Fibroblast of lung (primary cell): Measurements from ENCODE around the gene DAB1. TPM values are rescaled to one million over a fixed set of nuclear protein-coding genes. Genes with fewer than 3 reads are reported as not detected.
A peak's percentile ranks its signal among the peaks of the same experiment; 100 is the strongest.

Experiments used
- DNase-seq, 2 donors: peaks; one replicate each; pipeline versions ENCODE4 v3.0.0 to v3.0.0-alpha.2; 2010; ENCODE audit warnings: low read depth in 2 of 2
- H2AFZ ChIP-seq: 2 replicates; pipeline ENCODE4 v1.5.1; 2012; ENCODE audit warnings: low read length, control low read depth, inconsistent platforms
- H3K27ac ChIP-seq: 2 replicates; pipeline ENCODE4 v1.5.1; 2011; ENCODE audit warnings: low read length, control low read depth; ENCODE audit not compliant: insufficient read depth
- H3K27me3 ChIP-seq: 2 replicates; pipeline ENCODE4 v1.5.1; 2011; ENCODE audit warnings: mild to moderate bottlenecking, low read length; ENCODE audit not compliant: control insufficient read depth, insufficient read depth
- H3K36me3 ChIP-seq: 2 replicates; pipeline ENCODE4 v1.5.1; 2011; ENCODE audit warnings: low read length; ENCODE audit not compliant: control insufficient read depth, insufficient read depth
- H3K4me1 ChIP-seq: 2 replicates; pipeline ENCODE4 v1.5.1; 2011; ENCODE audit warnings: low read length; ENCODE audit not compliant: control insufficient read depth, insufficient read depth; ENCODE audit errors: extremely low read depth
- H3K4me2 ChIP-seq: 2 replicates; pipeline ENCODE4 v1.5.1; 2011; ENCODE audit warnings: low read length, control low read depth; ENCODE audit not compliant: insufficient read depth; ENCODE audit errors: extremely low read depth
- H3K4me3 ChIP-seq, 4 experiments: fragments of 200-600 bp in 1 of 4; sonication (generic) in 1 of 4; replicated peaks in 1 of 4; 2 replicates each; pipeline ENCODE4 v1.5.1; 2011 to 2016; ENCODE audit warnings: low read length in 4 of 4, low read depth in 3 of 4, mild to moderate bottlenecking in 3 of 4, control low read depth in 2 of 4, inconsistent platforms in 1 of 4, mixed read lengths in 1 of 4; ENCODE audit not compliant: insufficient read depth in 1 of 4; ENCODE audit errors: control extremely low read depth in 1 of 4
- H3K79me2 ChIP-seq: 2 replicates; pipeline ENCODE4 v1.5.1; 2012; ENCODE audit warnings: mild to moderate bottlenecking, low read length, inconsistent platforms; ENCODE audit not compliant: control insufficient read depth, insufficient read depth
- H3K9ac ChIP-seq: 2 replicates; pipeline ENCODE4 v1.5.1; 2011; ENCODE audit warnings: mild to moderate bottlenecking, low read length, control low read depth; ENCODE audit not compliant: insufficient read depth
- H3K9me3 ChIP-seq: 2 replicates; pipeline ENCODE4 v1.5.1; 2012; ENCODE audit warnings: low read depth, low read length; ENCODE audit not compliant: control insufficient read depth, insufficient read depth
- H4K20me1 ChIP-seq: 2 replicates; pipeline ENCODE4 v1.5.1; 2011; ENCODE audit warnings: low read length; ENCODE audit not compliant: control insufficient read depth, insufficient read depth; ENCODE audit errors: extremely low read depth
- EZH2 ChIP-seq: IDR thresholded peaks from 2 replicates; pipeline ENCODE4 v1.5.1; 2012; ENCODE audit warnings: low read length, control low read depth, mild to moderate bottlenecking; ENCODE audit errors: missing control alignments
- polyA plus RNA-seq, 2 donors: library from polyadenylated mRNA; depleted of rRNA in 1 of 2; stranded (reverse) in 1 of 2; unstranded in 1 of 2; fragments of >200 nt; gene quantifications; 2 replicates each; pipeline ENCODE4 v1.2.1, GENCODE V29; 2011 to 2012; ENCODE audit warnings: missing spikeins in 1 of 2
- total RNA-seq: library from RNA; depleted of rRNA; stranded (reverse); fragments of >200 nt; gene quantifications from 2 replicates; pipeline ENCODE4 v1.2.1, GENCODE V29; 2014
- TF ChIP-seq, protein P1 (sequence below), 2 donors: IDR thresholded peaks in 1 of 2; conservative IDR thresholded peaks in 1 of 2; 1 replicate in 1 of 2; 2 replicates in 1 of 2; pipeline ENCODE4 v1.5.1; 2011 to 2012; ENCODE audit warnings: low read length in 2 of 2, control low read depth in 1 of 2, inconsistent platforms in 1 of 2, low read depth in 1 of 2, mild to moderate bottlenecking in 1 of 2

DAB1 gene
- total and polyA plus RNA-seq, 2 donors (not counting 1 experiment from before 2014, with no cell fraction given): 0.17 to 2.0 TPM

DNA sequence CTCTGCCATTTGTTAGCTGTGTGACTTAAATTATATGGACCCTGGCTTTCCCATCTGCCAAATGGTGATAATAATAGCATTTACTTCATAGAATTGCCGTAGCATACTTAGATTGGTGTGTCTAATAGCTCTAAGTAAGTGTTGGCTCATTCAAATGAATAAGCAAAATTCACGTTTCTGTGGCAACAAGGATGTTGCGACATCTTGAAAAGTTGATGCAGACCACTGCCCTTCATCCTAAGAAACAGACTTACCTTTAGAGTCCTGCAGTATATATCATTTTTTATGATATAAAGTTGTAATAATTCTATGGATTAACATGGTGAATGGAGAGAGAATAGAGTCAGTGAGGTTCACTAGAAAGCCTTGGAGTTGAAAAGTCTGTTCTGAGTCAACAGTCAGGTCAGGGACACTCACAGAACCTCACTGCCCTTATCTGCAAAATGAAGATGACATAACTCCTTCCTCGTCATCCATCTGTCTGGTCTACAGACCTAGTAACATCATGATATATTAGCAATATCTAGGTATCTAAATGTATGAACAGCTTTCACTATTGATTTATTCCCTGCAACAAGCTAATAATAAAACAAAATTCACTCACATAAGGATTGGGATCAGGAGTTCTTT is 290.8 kb downstream of the DAB1 start:
- Histone ChIP-seq H3K9me3 (no peaks in the 10 kb centered on the region), H3K27ac (no peak overlapping the region), H3K9ac (no peak overlapping the region), H3K79me2 (no peaks in the 10 kb centered on the region), H2AFZ (no peak overlapping the region), H3K4me1 (no peaks in the 10 kb centered on the region), H3K4me2 (no peak overlapping the region), H3K27me3 (no peaks in the 10 kb centered on the region), H4K20me1 (no peaks in the 10 kb centered on the region), H3K36me3 (no peaks in the 10 kb centered on the region), H3K4me3 (no peak overlapping the region)
- DNase-seq: peak in 1 of 2 donors; percentile 45
- TF ChIP-seq, protein P1, sequence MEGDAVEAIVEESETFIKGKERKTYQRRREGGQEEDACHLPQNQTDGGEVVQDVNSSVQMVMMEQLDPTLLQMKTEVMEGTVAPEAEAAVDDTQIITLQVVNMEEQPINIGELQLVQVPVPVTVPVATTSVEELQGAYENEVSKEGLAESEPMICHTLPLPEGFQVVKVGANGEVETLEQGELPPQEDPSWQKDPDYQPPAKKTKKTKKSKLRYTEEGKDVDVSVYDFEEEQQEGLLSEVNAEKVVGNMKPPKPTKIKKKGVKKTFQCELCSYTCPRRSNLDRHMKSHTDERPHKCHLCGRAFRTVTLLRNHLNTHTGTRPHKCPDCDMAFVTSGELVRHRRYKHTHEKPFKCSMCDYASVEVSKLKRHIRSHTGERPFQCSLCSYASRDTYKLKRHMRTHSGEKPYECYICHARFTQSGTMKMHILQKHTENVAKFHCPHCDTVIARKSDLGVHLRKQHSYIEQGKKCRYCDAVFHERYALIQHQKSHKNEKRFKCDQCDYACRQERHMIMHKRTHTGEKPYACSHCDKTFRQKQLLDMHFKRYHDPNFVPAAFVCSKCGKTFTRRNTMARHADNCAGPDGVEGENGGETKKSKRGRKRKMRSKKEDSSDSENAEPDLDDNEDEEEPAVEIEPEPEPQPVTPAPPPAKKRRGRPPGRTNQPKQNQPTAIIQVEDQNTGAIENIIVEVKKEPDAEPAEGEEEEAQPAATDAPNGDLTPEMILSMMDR (conservative IDR thresholded peaks at IDR 0.05 in 1 of 2, IDR thresholded peaks at IDR 0.05 in 1 of 2; ENCODE audit: low read depth in 1 of 2, low read length in 2 of 2): no peak
- no peak for TF ChIP-seq EZH2

DNA sequence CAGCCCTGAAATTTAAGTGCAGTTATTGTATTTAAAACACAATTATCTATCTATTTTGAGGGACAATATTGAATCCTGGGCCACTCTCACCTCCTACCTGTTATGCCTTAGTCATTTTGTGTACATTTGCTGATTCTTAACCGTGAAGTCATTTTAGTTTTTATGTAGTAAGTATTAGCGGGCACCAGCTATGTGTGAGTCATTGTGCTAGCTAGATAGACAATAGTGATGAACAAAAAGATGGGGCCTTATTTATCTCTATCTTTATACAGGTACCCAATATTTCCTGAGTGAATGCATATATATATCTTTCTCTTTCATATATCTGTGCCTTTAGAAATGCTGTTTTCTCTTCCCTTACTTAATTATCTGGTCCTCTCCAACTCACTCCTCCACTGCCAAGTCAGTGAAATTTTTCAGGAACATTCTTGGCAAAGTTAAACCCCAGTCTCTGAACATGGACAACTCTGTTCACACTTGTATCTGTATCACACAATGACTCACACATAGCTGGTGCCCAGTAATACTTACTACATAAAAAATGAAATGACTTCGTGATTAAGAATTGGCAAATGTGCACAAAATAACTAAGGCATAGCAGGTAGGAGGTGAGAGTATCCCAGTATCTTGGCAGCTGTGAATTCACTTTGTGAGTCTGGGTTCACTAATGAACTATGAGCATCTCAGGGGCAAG is 292.0 kb downstream of the DAB1 start:
- H3K4me3 ChIP-seq: no peak overlapping the region
- peak; percentile 8 to 80 for DNase-seq
- no peaks in the 10 kb centered on the region for H3K4me1 ChIP-seq
- no peak overlapping the region for H3K9ac ChIP-seq
- H3K79me2 ChIP-seq: no peaks in the 10 kb centered on the region
- H3K27me3 ChIP-seq: no peaks in the 10 kb centered on the region
- H2AFZ ChIP-seq: no peak overlapping the region
- no peaks in the 10 kb centered on the region for H3K9me3 ChIP-seq
- H3K27ac ChIP-seq: no peak overlapping the region
- H3K4me2 ChIP-seq: no peak overlapping the region
- H4K20me1 ChIP-seq: no peaks in the 10 kb centered on the region
- no peak for TF ChIP-seq EZH2
- TF ChIP-seq, protein P1 (conservative IDR thresholded peaks at IDR 0.05 in 1 of 2, IDR thresholded peaks at IDR 0.05 in 1 of 2; ENCODE audit: low read depth in 1 of 2, low read length in 2 of 2): no peak
- no peaks in the 10 kb centered on the region for H3K36me3 ChIP-seq

DNA sequence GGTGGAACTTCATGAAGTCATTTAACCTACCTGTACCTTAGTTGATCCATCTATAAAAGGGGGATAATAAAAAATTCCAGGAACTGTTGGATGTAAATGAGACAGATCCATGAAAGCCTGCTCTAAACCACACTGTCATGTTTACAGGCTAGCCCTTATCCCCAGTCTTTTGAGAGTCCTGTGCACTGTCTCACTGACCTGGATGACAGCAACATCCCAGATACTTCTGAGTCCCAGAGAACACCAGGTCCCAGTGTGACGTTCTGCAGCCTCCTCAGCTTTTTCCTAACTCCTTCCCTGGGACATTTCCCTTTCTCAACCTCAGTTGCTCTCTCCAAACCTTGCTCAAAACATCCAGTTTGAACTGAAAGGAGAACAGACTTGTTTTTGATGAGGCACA is 292.6 kb downstream of the DAB1 start:
- DNase-seq: no peak
- no peak overlapping the region for H2AFZ ChIP-seq
- no peak overlapping the region for H3K9ac ChIP-seq
- no peaks in the 10 kb centered on the region for H3K9me3 ChIP-seq
- no peaks in the 10 kb centered on the region for H4K20me1 ChIP-seq
- no peaks in the 10 kb centered on the region for H3K79me2 ChIP-seq
- no peak overlapping the region for H3K27ac ChIP-seq
- H3K4me3 ChIP-seq: no peak overlapping the region
- TF ChIP-seq, protein P1 (conservative IDR thresholded peaks at IDR 0.05 in 1 of 2, IDR thresholded peaks at IDR 0.05 in 1 of 2; ENCODE audit: low read depth in 1 of 2, low read length in 2 of 2): no peak
- TF ChIP-seq EZH2: no peak
- H3K27me3 ChIP-seq: no peaks in the 10 kb centered on the region
- H3K4me2 ChIP-seq: no peak overlapping the region
- H3K4me1 ChIP-seq: no peaks in the 10 kb centered on the region
- no peaks in the 10 kb centered on the region for H3K36me3 ChIP-seq
